OCI-M2 (cell line): Measurements from ENCODE around the gene RCL1.

Source experiments
- DNase-seq: peaks from one replicate; lab custom pipeline; 2025; ENCODE audit not compliant: unreplicated experiment; lab: John Stamatoyannopoulos, UW

RCL1 gene

GRCh38 chr9:4810565-4810964 is 17.8 kb downstream of the RCL1 start:
- no peak for DNase-seq

DNA sequence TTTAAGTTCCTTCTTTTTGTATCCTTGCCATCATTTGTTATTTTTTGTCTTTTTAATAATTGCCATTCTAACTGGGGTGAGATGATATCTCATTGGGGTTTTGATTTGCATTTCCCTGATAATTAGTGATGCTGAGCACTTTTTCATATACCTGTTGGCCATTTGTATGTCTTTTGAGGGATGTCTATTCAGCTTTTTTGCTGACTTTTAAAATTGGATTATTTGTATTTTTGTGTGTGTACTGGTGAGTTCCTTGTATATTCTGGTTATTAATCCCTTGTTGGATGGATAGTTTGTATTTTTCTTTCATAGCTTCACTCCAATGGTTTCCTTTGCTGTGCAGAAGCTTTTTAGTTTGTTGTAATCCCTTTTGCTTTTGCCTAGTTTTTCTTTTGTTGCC is 19.1 kb downstream of the RCL1 start:
- no peak for DNase-seq

- DNase-seq, result no peak
Measured at GRCh38 chr9:4812858-4813257, 20.1 kb downstream of the RCL1 start.

GRCh38 chr9:4814913-4815312 is 22.2 kb downstream of the RCL1 start:
- no peak for DNase-seq

DNA sequence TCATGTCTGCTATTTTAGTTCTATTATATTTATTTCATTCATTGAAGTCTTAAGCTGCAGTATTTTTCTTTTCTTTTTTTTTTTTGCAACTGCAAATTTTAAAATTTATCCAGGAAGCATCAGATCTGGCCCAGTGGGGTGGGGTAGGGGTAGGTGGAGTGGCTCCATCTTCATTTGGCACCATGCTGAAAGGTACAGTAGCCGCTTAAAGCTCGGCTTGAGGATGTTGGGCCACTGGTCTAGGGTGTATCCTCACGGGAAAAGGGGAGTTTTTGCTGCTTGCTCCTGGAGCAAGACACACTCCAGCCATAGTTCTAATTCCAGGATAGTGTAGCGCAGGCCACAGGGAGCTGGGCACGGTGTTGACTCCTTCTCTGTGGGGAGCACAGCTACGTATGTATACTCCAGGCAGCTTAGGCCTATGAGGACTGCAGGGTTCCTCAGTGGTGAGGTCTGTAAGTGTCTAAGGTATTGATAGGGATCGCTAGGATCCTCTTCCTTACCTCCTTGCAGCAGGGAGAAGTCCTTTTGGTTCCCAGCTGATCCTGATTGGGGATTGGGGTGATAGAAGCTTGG is 22.7 kb downstream of the RCL1 start:
- DNase-seq, result no peak

GRCh38 chr9:4820168-4820567 is 27.4 kb downstream of the RCL1 start:
- DNase-seq, result no peak

DNA sequence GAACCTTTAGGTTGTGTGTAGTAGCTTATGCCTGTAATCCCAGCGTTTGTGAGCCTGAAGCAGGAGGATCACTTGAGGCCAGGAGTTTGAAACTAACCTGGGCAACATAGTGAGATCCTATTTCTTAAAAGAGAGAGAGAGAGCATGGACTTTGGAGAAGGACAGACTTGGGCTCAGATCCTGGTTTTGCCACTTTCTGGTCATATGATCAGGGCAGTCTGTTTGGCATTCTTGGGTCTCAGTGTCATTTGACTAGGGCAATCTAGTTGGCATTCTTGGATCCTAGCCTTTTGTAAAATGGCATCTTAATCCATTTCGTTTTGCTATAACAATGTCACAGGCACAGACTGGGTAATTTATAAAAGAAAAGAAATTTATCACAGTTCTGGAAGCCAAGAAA is 28.4 kb downstream of the RCL1 start:
- DNase-seq, result no peak

- DNase-seq, result no peak
Measured at GRCh38 chr9:4822057-4822456, 29.3 kb downstream of the RCL1 start.

DNA sequence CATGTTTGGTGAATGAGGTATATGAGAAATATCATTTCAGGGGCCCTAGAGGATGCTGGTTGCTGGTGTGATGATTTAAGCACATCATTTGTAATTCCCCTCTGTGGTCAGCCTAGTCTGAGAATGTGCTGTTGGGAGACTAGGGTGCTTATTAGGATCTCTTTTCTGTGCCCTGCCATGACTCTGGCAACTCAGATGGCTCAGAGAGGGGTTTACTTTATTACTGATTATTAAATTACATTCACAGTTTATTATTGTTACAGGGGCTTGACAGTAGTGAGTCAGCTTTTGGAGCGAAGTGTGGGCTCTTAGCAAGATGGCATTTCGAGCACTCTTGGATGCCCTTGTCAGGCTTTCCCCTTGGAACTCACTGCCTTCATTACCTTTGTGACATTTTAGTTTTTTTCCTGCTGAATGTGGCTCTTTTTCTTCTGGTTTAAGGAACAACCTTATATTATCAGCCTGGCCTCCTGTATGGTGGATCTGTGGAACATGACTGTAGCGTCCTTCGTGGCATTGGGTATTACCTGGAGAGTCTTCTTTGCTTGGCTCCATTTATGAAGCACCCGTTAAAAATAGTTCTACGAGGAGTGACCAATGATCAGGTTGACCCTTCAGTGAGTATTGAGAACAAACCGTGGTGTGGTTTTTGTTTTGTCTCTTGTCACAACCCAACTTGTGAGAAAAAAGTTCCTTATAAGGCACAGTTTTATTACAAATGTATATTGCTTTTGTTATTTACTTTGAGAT is 33.8 kb downstream of the RCL1 start:
- no peak for DNase-seq

DNA sequence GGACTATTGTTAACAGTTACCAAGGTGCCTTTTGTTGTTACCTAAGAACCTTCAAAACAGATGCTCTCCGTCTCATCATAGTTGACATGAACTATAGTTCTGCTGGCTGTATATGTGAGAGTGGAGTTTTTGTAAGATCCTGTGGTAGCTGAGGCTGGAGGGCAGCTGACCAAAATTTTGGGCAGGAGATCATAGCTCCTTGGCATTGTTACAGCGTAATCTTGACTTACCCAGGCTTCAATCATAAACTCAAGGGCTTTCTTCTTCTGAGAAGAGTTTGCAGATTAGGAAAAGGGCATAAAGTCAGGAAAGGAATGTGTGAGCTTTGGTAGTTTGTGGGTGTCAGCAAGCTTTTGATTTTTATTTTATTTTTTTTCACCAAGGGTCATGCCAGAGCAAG is 34.5 kb downstream of the RCL1 start:
- no peak for DNase-seq

DNA sequence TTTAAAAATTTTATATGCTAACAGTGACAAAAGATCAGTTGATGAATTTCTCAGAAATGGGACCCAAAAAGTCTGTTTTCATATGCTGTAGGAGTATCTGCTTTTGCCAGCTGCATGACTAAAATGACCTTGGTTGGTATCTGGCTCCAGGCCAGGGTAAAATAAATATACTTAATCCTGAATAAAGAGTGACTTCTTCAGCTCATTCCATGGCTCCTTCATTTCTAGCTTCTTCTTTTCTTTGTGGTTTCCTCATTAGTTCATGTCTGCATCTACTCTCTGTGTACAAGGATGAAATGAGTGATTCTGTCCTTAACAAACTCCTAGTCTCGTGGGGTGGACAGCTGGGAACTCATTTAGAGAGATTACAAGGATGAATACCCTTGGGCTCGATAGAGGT is 36.0 kb downstream of the RCL1 start:
- DNase-seq, result no peak

DNA sequence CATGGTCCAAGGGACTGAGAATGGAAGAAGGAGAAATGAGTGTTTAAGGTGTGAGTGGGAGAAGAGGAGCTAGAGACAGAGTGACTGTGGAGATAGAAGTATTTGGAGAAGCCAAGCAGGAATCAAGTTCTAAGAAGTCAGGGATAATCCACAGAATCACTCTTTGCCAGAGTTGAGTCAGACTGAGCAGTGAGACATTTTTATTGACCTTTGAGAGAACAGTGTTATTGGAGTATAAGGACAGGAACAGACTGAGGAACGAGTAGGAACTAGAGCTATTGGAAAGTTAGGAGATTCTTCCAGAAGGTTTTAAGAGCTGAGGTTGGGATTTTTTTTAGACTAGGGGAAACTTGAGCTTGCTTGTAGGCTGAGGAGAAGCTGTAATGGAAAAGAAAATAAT is 37.2 kb downstream of the RCL1 start:
- no peak for DNase-seq

- no peak for DNase-seq
Measured at GRCh38 chr9:4830699-4831098, 38.0 kb downstream of the RCL1 start.

DNA sequence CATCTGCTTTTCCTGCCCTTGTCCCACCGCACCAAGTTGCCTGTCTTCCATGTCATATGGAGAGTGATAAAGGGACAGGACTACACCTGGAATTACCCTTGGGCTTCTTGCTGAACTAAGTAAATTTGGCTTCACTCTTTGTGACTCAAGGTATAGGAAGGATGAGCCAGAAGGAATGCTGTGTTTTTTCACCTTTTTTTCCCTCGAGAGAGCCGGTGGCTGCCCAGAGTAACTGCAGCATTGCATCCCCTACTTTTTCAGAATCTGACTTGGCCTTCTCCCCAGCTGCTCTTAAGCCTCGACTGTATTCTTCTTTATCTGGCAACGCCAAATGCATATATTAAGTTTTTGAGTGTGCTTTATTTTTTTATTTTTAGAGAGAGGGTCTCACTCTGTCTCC is 38.4 kb downstream of the RCL1 start:
- no peak for DNase-seq

DNA sequence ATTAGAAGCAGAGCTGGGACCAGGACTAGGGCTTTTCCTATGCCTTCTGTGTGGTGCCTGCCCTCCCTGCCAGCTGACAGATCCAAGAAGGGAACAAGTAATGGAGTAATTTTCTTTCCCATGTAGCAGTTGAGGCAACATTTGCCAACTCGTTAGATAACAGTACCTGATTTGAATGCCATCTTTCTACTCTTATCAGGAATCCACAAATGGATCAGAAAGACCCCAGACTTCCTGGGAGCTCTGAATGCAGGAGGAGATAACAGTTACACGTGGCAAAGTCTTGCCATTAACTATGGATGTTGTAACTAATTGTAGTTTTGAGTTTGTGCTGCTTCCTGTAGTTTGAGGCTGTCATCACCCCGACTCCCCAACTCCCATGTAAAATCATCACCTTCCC is 39.2 kb downstream of the RCL1 start:
- DNase-seq, result no peak

DNA sequence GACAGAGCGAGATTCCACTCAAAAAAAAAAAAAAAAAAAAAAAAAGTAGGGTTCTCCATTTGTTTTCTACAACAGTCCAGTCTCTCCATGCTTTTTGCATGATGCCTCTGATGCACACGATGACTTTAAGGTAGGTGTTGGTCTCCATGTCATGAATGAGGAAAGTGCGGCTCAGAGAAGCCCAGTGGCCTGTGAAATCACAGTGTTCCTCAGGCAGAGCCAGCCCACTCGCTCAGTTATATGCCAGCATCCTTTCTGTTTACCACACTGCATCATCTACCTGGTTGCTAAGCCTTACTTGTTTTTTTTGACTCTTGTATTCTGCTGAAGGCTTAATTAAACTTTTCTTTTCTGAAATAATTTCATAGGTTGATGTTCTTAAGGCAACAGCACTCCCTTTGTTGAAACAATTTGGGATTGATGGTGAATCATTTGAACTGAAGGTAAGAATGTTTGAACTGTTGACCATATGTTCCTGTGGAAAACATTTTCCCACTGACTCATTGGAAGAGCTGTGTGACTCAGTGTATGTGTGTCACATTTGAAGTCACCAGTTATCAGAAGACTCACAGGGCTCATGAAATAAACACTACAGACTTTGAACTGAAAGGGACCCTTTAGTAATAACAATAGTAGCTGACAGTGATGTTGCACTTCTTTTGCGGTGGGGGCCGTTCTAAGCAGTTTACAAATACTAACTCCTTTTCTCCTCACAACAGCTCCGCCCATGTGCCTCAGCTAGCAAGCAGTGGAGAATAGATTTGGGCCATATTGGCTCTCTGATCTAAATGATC is 40.2 kb downstream of the RCL1 start:
- no peak for DNase-seq

DNA sequence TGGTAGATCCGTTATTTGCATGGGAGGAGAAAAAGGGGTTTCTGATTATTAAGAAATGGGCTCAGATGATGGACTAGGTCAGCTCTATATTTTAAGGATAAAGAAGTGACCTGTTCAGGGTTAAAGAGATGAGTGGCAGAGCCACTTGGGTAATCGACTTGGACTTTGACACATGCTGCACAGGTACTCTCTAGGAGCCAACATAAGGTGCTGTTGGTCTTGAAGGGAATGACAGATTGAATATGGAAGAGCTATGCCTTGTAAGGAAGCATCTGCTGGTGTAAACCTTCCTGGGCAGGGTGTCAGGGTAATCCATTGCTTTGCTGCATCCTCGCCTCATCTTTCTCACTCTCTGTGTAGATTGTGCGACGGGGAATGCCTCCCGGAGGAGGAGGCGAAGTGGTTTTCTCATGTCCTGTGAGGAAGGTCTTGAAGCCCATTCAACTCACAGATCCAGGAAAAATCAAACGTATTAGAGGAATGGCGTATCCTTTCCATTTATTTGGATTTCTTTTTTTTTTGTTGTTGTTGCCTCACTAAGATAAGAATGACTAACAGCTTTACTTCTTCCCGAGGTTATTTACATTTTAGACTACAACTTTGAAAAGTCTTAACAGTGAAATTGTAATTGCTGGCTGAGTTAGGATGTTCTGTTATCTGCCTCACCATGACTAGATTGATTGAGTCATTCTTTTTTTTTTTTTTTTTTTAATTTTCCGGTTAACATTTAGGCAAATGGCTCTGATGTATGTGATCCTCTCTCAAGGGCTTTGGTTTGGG is 41.2 kb downstream of the RCL1 start:
- DNase-seq, result no peak

GRCh38 chr9:4836676-4837075 is 43.9 kb downstream of the RCL1 start:
- no peak for DNase-seq

GRCh38 chr9:4837261-4838188 is 44.8 kb downstream of the RCL1 start:
- no peak for DNase-seq

DNA sequence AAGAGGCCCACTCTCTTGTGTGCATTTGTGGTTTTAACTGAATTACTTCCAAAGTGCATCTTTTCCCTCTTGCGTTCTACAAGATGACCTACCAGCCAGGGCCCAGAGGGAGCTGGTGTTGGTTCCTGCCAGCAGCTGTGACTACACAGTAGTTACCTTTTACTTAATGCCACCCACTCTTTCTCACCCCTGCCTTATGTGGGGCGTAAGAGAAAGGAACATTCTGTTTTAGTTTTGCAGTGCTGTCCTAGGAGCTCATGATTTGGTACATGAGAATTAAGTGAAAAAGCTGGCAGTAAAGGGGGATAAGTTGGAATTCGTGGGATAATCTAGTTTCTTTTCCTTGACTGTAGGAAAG is 45.4 kb downstream of the RCL1 start:
- DNase-seq, result no peak
